Caco-2 (cell line): ENCODE results near the gene CACNA2D2. TPM values are rescaled to one million over a fixed set of nuclear protein-coding genes. Genes with fewer than 3 reads are reported as not detected.
A peak's percentile ranks its signal among the peaks of the same experiment; 100 is the strongest.

Experiments used
- BruUV-seq: library from RNA; stranded (reverse); fragments of 400-500 nt; replicated peaks from 2 replicates; lab custom pipeline; 2021; lab: Mats Ljungman, UMichigan
- CTCF ChIA-PET: fragments of 300-600 bp; sonication (Branson Sonifier 250); formaldehyde crosslinking; loops from one replicate; lab custom pipeline; 2022; ENCODE audit warnings: antibody characterized with exemption; lab: Charles Lee
- POLR2A ChIA-PET: fragments of 300-600 bp; sonication (Branson Sonifier 250); formaldehyde crosslinking; loops from one replicate; lab custom pipeline; 2022; ENCODE audit warnings: antibody characterized with exemption; lab: Charles Lee
- DNase-seq, 2 experiments: peaks; one replicate each; pipeline versions ENCODE4 v3.0.0 to v3.0.0-alpha.2; 2020 to 2022
- H3K27me3 ChIP-seq: replicated peaks from 2 replicates; pipeline ENCODE4 v1.6.0; 2011; ENCODE audit warnings: low read length; ENCODE audit not compliant: control insufficient read depth, insufficient read depth
- H3K36me3 ChIP-seq: 2 replicates; pipeline ENCODE4 v1.5.1; 2011; ENCODE audit warnings: low read length; ENCODE audit not compliant: control insufficient read depth, insufficient read depth
- H3K4me1 ChIP-seq: fragments of 250-450 bp; sonication (Bioruptor Pico); 2 replicates; pipeline ENCODE4 v1.5.1; 2020; ENCODE audit warnings: mild to moderate bottlenecking
- H3K4me3 ChIP-seq: 2 replicates; pipeline ENCODE4 v1.5.1; 2011; ENCODE audit warnings: low read depth, mild to moderate bottlenecking, control low read depth, low read length
- H3K9me3 ChIP-seq: fragments of 250-450 bp; sonication (Bioruptor Pico); 2 replicates; pipeline ENCODE4 v1.5.1; 2020; ENCODE audit warnings: mild to moderate bottlenecking, moderate library complexity
- H3K27ac Mint-ChIP-seq: one replicate; pipeline ENCODE4 v1.8.0; 2022; ENCODE audit warnings: mixed read lengths; ENCODE audit not compliant: unreplicated experiment
- H3K27me3 Mint-ChIP-seq: one replicate; pipeline ENCODE4 v1.8.0; 2022; ENCODE audit warnings: mixed read lengths; ENCODE audit not compliant: insufficient read depth, unreplicated experiment
- H3K36me3 Mint-ChIP-seq: one replicate; pipeline ENCODE4 v1.8.0; 2022; ENCODE audit warnings: mild to moderate bottlenecking, mixed read lengths; ENCODE audit not compliant: insufficient read depth, unreplicated experiment
- H3K4me1 Mint-ChIP-seq: one replicate; pipeline ENCODE4 v1.8.0; 2022; ENCODE audit warnings: low read depth, mixed read lengths; ENCODE audit not compliant: unreplicated experiment
- H3K4me3 Mint-ChIP-seq: one replicate; pipeline ENCODE4 v1.8.0; 2022; ENCODE audit warnings: mild to moderate bottlenecking, moderate library complexity, mixed read lengths; ENCODE audit not compliant: unreplicated experiment
- H3K9me3 Mint-ChIP-seq: one replicate; pipeline ENCODE4 v1.8.0; 2022; ENCODE audit warnings: mixed read lengths; ENCODE audit not compliant: unreplicated experiment
- CTCF ChIP-seq, 2 experiments: fragments of 200-600 bp in 1 of 2; IDR thresholded peaks; 1 replicate in 1 of 2; 2 replicates in 1 of 2; pipeline versions ENCODE4 v1.5.1 to v1.8.0; 2011 to 2022; ENCODE audit warnings: antibody characterized with exemption in 1 of 2, control low read depth in 1 of 2, inconsistent platforms in 1 of 2, low read depth in 1 of 2, low read length in 1 of 2, mild to moderate bottlenecking in 1 of 2, moderate library complexity in 1 of 2; ENCODE audit not compliant: insufficient read depth in 1 of 2, severe bottlenecking in 1 of 2, unreplicated experiment in 1 of 2
- intact Hi-C: fragments of 100-400 bp; cut with micrococcal nuclease; formaldehyde crosslinking; loops from one replicate; pipeline ENCODE4 v1.10.0; 2022; ENCODE audit not compliant: unreplicated experiment
- total RNA-seq: library from RNA; stranded (reverse); gene quantifications from 2 replicates; pipeline ENCODE4 v1.2.3, GENCODE V29; 2022

Gene CACNA2D2
- total RNA-seq, 1 experiment from 2014 or later: 0.25 TPM

GRCh38 chr3:50323092-50323600 lies 180.3 kb downstream of the CACNA2D2 start:
- H3K27ac Mint-ChIP-seq: peak overlapping the region; percentile 96
- H3K27me3 Mint-ChIP-seq: no peaks in the 10 kb centered on the region
- POLR2A ChIA-PET: no interaction called here
- no peaks in the 10 kb centered on the region for H3K9me3 ChIP-seq
- H3K4me3 Mint-ChIP-seq: no peak overlapping the region
- H3K9me3 Mint-ChIP-seq: no peaks in the 10 kb centered on the region
- intact Hi-C loops: no loop called here
- no peak for TF ChIP-seq CTCF (IDR thresholded peaks at IDR 0.05; ENCODE audit: insufficient read depth in 1 of 2, low read depth in 1 of 2, low read length in 1 of 2, severe bottlenecking in 1 of 2, unreplicated experiment in 1 of 2)
- BruUV-seq: no TSS peak
- peaks cover 22% of the 10 kb centered on the region for H3K4me1 ChIP-seq
- H3K36me3 ChIP-seq: peaks cover 4% of the 10 kb centered on the region
- H3K27me3 ChIP-seq: no peaks in the 10 kb centered on the region
- peaks cover 42% of the 10 kb centered on the region for H3K36me3 Mint-ChIP-seq
- no peak overlapping the region for H3K4me3 ChIP-seq
- CTCF ChIA-PET: interaction anchor here (2.2 to 2.3 kb wide), 2 partner anchors 14 to 20 kb away, joined by 11 to 12 read pairs; partner anchors contain the start of gene HYAL1
- H3K4me1 Mint-ChIP-seq: no peaks in the 10 kb centered on the region
- no peak for DNase-seq

GRCh38 chr3:50322386-50323091 lies 180.9 kb downstream of the CACNA2D2 start, which contains the start of gene HYAL2:
Gene HYAL2, minus strand, starts transcription at chr3:50322745. Its CDS starts 2,256 bp downstream, at chr3:50320489.
- peak within 1 kb of the TSS; percentile 96 for H3K27ac Mint-ChIP-seq
- peaks cover 4% of the 10 kb centered on the region for H3K36me3 ChIP-seq

More at GRCh38 chr3:50322386-50323091, 180.9 kb downstream of the CACNA2D2 start, which contains the start of gene HYAL2:
- no peaks in the 10 kb centered on the region for H3K9me3 Mint-ChIP-seq
- H3K27me3 Mint-ChIP-seq: no peaks in the 10 kb centered on the region
- H3K4me1 ChIP-seq: peaks cover 22% of the 10 kb centered on the region
- CTCF ChIA-PET: interaction anchor here (1.4 to 2.3 kb wide), 2 partner anchors 14 to 15 kb away, joined by 11 to 27 read pairs; no protein-coding TSS in a partner anchor
- H3K9me3 ChIP-seq: no peaks in the 10 kb centered on the region
- BruUV-seq: no TSS peak
- peak within 1 kb of the TSS; percentile 81 for H3K4me3 Mint-ChIP-seq
- H3K27me3 ChIP-seq: no peaks in the 10 kb centered on the region
- peak within 1 kb of the TSS; percentile 58 for H3K4me3 ChIP-seq
- DNase-seq: no peak
- H3K4me1 Mint-ChIP-seq: no peaks in the 10 kb centered on the region
- POLR2A ChIA-PET: interaction anchor here (1.4 kb wide), 1 partner anchor 23 kb away, joined by 12 read pairs; the partner anchor contains the start of genes HYAL3 and NAA80
- intact Hi-C loops: no loop called here
- no peak for TF ChIP-seq CTCF (IDR thresholded peaks at IDR 0.05; ENCODE audit: insufficient read depth in 1 of 2, low read depth in 1 of 2, low read length in 1 of 2, severe bottlenecking in 1 of 2, unreplicated experiment in 1 of 2)
- peaks cover 40% of the 10 kb centered on the region for H3K36me3 Mint-ChIP-seq
